Activated T-cell treated with anti-CD3 and anti-CD28 coated beads, Interleukin-2, amount 50 U/mL, for 24 hours (primary cell): ENCODE data around the gene AOC1.
"Not testable (repeated sequence)": the region's sequence is repeated elsewhere in the genome, so short reads cannot be mapped to it uniquely, and the experiment has no call there.

Experiments
- DNase-seq: peaks from one replicate; pipeline ENCODE4 v3.0.0-alpha.2; 2020
- H3K27ac Mint-ChIP-seq: 2 replicates; pipeline ENCODE4 v1.8.0; 2020; ENCODE audit warnings: mild to moderate bottlenecking, mixed read lengths
- H3K27me3 Mint-ChIP-seq: 2 replicates; pipeline ENCODE4 v1.8.0; 2020; ENCODE audit warnings: mixed read lengths
- H3K36me3 Mint-ChIP-seq: 2 replicates; pipeline ENCODE4 v1.8.0; 2020; ENCODE audit warnings: low read depth, mixed read lengths
- H3K4me1 Mint-ChIP-seq: 2 replicates; pipeline ENCODE4 v1.8.0; 2020; ENCODE audit warnings: low read depth, mixed read lengths
- H3K4me3 Mint-ChIP-seq: 2 replicates; pipeline ENCODE4 v1.8.0; 2020; ENCODE audit warnings: mild to moderate bottlenecking, moderate library complexity, mixed read lengths
- H3K9me3 Mint-ChIP-seq: 2 replicates; pipeline ENCODE4 v1.8.0; 2020; ENCODE audit warnings: mixed read lengths

The AOC1 gene

GRCh38 chr7:150852371-150852905 lies at the start of gene AOC1:
Gene AOC1 (plus strand): TSS chr7:150852517. CDS start chr7:150856471, 3,954 bp downstream.
- Mint-ChIP-seq H3K9me3 (no peaks in the 10 kb centered on the region), H3K27ac (no peak within 1 kb of the TSS), H3K27me3 (peaks cover 21% of the 10 kb centered on the region)

GRCh38 chr7:150803161-150803860 lies 49.0 kb upstream of the AOC1 start:
- H3K4me3 Mint-ChIP-seq = no peak overlapping the region
- peaks cover 6% of the 10 kb centered on the region for H3K4me1 Mint-ChIP-seq
- H3K27ac Mint-ChIP-seq = no peak overlapping the region
- DNase-seq = no peak
- H3K9me3 Mint-ChIP-seq = peaks cover 14% of the 10 kb centered on the region
- peaks cover 85% of the 10 kb centered on the region for H3K27me3 Mint-ChIP-seq
- H3K36me3 Mint-ChIP-seq = no peaks in the 10 kb centered on the region

More at GRCh38 chr7:150852371-150852905, at the start of gene AOC1:
- DNase-seq = no peak
- Mint-ChIP-seq H3K4me1 (peaks cover 2% of the 10 kb centered on the region), H3K4me3 (no peak within 1 kb of the TSS), H3K36me3 (no peaks in the 10 kb centered on the region)

GRCh38 chr7:150804802-150805201 lies 47.5 kb upstream of the AOC1 start:
- Mint-ChIP-seq H3K36me3 (no peaks in the 10 kb centered on the region), H3K4me1 (peaks cover 4% of the 10 kb centered on the region), H3K27ac (no peak overlapping the region), H3K27me3 (peaks cover 80% of the 10 kb centered on the region), H3K4me3 (no peak overlapping the region), H3K9me3 (peaks cover 14% of the 10 kb centered on the region)
- DNase-seq = no peak

GRCh38 chr7:150805864-150806263 lies 46.5 kb upstream of the AOC1 start:
- DNase-seq = no peak
- Mint-ChIP-seq H3K27ac (no peak overlapping the region), H3K36me3 (no peaks in the 10 kb centered on the region), H3K27me3 (peaks cover 84% of the 10 kb centered on the region), H3K9me3 (peaks cover 14% of the 10 kb centered on the region), H3K4me1 (peaks cover 4% of the 10 kb centered on the region), H3K4me3 (no peak overlapping the region)

- no peak overlapping the region for H3K27ac Mint-ChIP-seq
- no peaks in the 10 kb centered on the region for H3K4me1 Mint-ChIP-seq
- H3K27me3 Mint-ChIP-seq = peaks cover 82% of the 10 kb centered on the region
- H3K4me3 Mint-ChIP-seq = no peak overlapping the region
- no peak for DNase-seq
- peaks cover 14% of the 10 kb centered on the region for H3K9me3 Mint-ChIP-seq
- H3K36me3 Mint-ChIP-seq = no peaks in the 10 kb centered on the region
Observed at GRCh38 chr7:150806454-150806853, 45.9 kb upstream of the AOC1 start.

GRCh38 chr7:150806863-150807262 lies 45.5 kb upstream of the AOC1 start:
- H3K4me1 Mint-ChIP-seq = no peaks in the 10 kb centered on the region
- H3K27me3 Mint-ChIP-seq = peaks cover 83% of the 10 kb centered on the region
- no peak overlapping the region for H3K27ac Mint-ChIP-seq
- no peaks in the 10 kb centered on the region for H3K36me3 Mint-ChIP-seq
- H3K4me3 Mint-ChIP-seq = no peak overlapping the region
- DNase-seq = no peak
- H3K9me3 Mint-ChIP-seq = peaks cover 14% of the 10 kb centered on the region

GRCh38 chr7:150807616-150808438 lies 44.5 kb upstream of the AOC1 start:
- H3K4me3 Mint-ChIP-seq, H3K4me1 Mint-ChIP-seq, H3K27ac Mint-ChIP-seq, H3K36me3 Mint-ChIP-seq, DNase-seq: not testable (repeated sequence)
- H3K27me3 Mint-ChIP-seq = peaks cover 78% of the 10 kb centered on the region
- H3K9me3 Mint-ChIP-seq = peaks cover 14% of the 10 kb centered on the region

- peaks cover 64% of the 10 kb centered on the region for H3K27me3 Mint-ChIP-seq
- H3K36me3 Mint-ChIP-seq = peaks cover 4% of the 10 kb centered on the region
- H3K9me3 Mint-ChIP-seq = peaks cover 8% of the 10 kb centered on the region
- no peak for DNase-seq
- no peaks in the 10 kb centered on the region for H3K4me1 Mint-ChIP-seq
- H3K27ac Mint-ChIP-seq = no peak overlapping the region
- H3K4me3 Mint-ChIP-seq = no peak overlapping the region
Observed at GRCh38 chr7:150814328-150815001, 37.9 kb upstream of the AOC1 start.

GRCh38 chr7:150818971-150819370 lies 33.3 kb upstream of the AOC1 start:
- Mint-ChIP-seq H3K27me3 (peaks cover 40% of the 10 kb centered on the region), H3K9me3 (peaks cover 17% of the 10 kb centered on the region), H3K36me3 (peaks cover 4% of the 10 kb centered on the region), H3K27ac (no peak overlapping the region), H3K4me3 (no peak overlapping the region), H3K4me1 (peaks cover 2% of the 10 kb centered on the region)
- DNase-seq = no peak

- Mint-ChIP-seq H3K4me1 (peaks cover 2% of the 10 kb centered on the region), H3K9me3 (peaks cover 14% of the 10 kb centered on the region), H3K27ac (no peak overlapping the region), H3K27me3 (peaks cover 33% of the 10 kb centered on the region), H3K4me3 (no peak overlapping the region), H3K36me3 (peaks cover 4% of the 10 kb centered on the region)
- no peak for DNase-seq
Observed at GRCh38 chr7:150820148-150820547, 32.2 kb upstream of the AOC1 start.

GRCh38 chr7:150820578-150821198 lies 31.6 kb upstream of the AOC1 start:
- Mint-ChIP-seq H3K4me1 (peaks cover 2% of the 10 kb centered on the region), H3K4me3 (no peak overlapping the region), H3K27ac (no peak overlapping the region), H3K36me3 (peaks cover 2% of the 10 kb centered on the region), H3K27me3 (peaks cover 32% of the 10 kb centered on the region), H3K9me3 (peaks cover 12% of the 10 kb centered on the region)
- no peak for DNase-seq

GRCh38 chr7:150823043-150823442 lies 29.3 kb upstream of the AOC1 start:
- Mint-ChIP-seq H3K36me3 (no peaks in the 10 kb centered on the region), H3K4me3 (no peak overlapping the region), H3K27ac (no peak overlapping the region), H3K27me3 (peaks cover 29% of the 10 kb centered on the region), H3K4me1 (peaks cover 2% of the 10 kb centered on the region), H3K9me3 (peaks cover 9% of the 10 kb centered on the region)
- no peak for DNase-seq

GRCh38 chr7:150823484-150824126 lies 28.7 kb upstream of the AOC1 start:
- Mint-ChIP-seq H3K27me3 (peaks cover 29% of the 10 kb centered on the region), H3K36me3 (no peaks in the 10 kb centered on the region)
- no peak for DNase-seq

More at GRCh38 chr7:150823484-150824126, 28.7 kb upstream of the AOC1 start:
- peaks cover 9% of the 10 kb centered on the region for H3K9me3 Mint-ChIP-seq
- H3K4me3 Mint-ChIP-seq = no peak overlapping the region
- no peak overlapping the region for H3K27ac Mint-ChIP-seq
- H3K4me1 Mint-ChIP-seq = peaks cover 2% of the 10 kb centered on the region
